GM12891 (cell line): ENCODE data around the gene SYNE3.

Source experiments
- POLR2A ChIP-seq: IDR thresholded peaks from 2 replicates; pipeline ENCODE4 v1.6.1; 2011; ENCODE audit warnings: low read depth, low read length, control low read depth
- POLR2AphosphoS5 ChIP-seq: IDR thresholded peaks from 2 replicates; pipeline ENCODE4 v1.6.1; 2011; ENCODE audit warnings: low read depth, low read length, control low read depth
- POU2F2 ChIP-seq: IDR thresholded peaks from 2 replicates; pipeline ENCODE4 v1.6.1; 2011; ENCODE audit warnings: low read depth, mild to moderate bottlenecking, control low read depth, low read length, moderate library complexity
- SPI1 ChIP-seq: IDR thresholded peaks from 2 replicates; pipeline ENCODE4 v1.6.1; 2011; ENCODE audit warnings: low read depth, low read length, control low read depth
- TAF1 ChIP-seq: IDR thresholded peaks from 2 replicates; pipeline ENCODE4 v1.6.1; 2011; ENCODE audit warnings: low read depth, low read length, control low read depth

DNA sequence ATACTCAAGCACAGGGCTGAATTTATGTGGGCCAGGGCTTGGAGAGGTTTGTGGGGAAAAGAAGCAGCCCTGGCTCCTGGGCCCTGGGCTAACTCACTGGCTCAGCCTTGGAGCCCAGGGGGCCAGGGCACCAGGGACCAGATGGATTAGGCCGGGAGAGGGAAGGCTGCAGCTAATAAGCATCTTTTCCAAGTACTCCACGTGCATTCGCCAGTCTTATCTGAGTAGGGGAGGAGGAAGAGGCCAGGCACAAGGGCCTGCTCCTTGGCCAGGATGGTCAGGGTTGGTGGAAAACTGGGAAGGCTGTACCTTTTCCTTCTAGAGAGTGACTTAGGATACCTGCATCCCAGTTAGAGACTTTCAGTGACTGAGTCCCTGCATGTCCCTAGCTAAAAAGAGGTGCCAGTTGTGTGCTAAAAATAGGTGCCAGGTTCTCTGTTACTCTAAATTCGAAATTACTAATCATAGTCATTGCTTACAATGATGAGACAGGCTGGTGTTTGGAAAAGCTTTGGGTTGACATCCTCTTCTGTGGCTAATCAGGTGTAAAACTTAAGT lies 19.7 kb upstream of the SYNE3 start:
- TF ChIP-seq POLR2AphosphoS5: no peak
- TF ChIP-seq POLR2A: no peak
- no peak for TF ChIP-seq TAF1
- TF ChIP-seq POU2F2: no peak
- TF ChIP-seq SPI1: no peak
